ENCODE data around the gene DTYMK.
"Not testable (repeated sequence)": the region's sequence is repeated elsewhere in the genome, so short reads cannot be mapped to it uniquely, and the experiment has no call there.

The DTYMK gene, protein sequence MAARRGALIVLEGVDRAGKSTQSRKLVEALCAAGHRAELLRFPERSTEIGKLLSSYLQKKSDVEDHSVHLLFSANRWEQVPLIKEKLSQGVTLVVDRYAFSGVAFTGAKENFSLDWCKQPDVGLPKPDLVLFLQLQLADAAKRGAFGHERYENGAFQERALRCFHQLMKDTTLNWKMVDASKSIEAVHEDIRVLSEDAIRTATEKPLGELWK

DNA sequence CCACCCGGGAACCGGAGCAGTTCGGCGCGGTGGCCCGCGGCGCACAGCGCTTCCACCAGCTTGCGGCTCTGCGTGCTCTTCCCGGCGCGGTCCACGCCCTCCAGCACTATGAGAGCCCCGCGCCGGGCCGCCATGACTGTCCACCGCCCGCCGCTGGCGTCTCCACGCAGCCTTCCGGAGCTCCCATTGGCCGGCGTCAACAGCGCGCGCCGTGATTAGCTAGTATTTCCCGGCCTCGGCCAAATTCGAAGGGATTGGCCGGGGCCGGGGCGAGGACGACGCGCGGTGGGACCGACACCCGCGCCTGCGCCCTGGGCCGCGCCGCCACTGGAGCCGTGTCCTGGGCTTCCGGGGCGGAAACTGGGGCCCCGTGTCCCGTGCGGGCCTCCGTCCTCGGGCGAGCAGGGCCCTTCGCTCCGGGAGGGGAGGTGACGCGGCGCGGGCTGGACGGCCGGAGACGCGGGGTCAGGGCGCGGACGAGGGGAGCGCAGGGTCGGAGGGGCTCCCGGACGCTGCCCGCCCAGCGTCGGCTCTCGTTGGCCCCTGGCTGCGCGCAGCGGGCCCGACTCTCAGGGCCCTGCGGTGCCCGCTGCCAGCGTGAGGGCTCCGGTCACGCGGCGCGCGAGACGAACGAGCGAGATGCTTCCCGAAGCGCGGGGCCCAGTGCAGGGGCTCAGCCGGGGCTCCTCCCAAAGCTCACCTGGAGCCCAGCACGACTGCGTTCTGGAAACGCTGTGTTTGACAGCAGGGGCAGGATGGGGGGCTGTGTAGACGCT, at the start of gene DTYMK:
Gene DTYMK (minus strand): TSS at position 166 of the 776 bp plus-strand sequence. CDS start 32 bp downstream, at position 134.
- DNase-seq (ENCODE audit: low read depth, low spot score), result peak; percentile 86

DNA sequence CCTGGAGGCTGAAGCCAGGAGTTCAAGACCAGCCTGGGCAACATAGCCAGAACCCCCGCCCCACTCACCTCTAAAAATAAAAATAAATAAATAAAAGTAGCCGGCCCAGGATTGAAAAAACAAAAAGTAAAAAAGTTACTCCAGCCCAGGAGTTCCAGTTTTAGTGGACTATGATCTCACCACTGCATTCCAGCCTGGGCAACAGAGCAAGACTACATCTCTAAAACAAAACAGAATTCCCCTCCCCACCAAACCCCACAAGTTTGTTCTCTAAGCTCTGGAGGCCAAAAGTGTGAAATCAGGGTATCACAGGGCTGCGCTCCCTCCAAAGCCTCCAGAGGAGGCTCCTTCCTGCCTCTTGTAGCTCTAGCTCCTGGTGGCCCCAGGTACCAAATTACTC, 49.5 kb upstream of the DTYMK start:
- DNase-seq (ENCODE audit: low read depth, low spot score), result no peak

DNA sequence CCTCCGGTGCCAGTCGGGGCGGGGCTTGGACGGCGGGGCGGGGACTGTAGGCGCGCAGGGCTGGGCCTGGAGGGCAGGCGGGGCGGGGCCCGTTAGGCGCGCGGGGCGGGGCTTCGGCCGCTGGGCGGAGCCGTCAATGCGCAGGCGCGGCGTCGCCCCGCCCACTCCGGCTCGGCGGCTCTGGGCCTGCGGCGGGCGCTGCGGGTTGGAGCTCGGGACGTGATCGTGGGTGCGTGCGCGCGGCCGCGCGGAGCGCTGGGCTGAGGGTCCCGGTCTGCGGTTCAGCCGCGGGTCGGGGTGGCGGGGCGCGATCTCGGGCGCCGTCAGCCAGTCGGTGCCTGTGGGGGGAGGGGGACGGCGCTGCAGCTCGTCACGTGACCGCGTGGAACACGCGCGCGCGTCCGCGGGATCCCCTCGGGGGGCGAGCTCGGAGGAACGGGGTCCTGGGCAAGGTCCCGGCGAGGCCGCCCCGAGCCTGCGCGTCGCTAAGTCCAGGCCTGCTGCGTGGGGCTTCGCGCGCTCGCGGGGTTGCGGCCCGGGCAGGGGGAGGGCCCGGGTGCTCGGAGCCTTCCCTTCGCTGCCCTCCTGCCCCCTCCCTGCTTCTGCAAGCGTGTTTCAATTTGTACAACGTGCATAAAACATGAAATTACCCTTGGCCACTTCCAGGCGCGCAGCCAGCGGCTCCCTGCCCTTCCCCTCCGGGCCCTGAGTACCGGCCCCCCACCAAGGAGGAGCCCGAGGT, 48.0 kb upstream of the DTYMK start, which contains the start of gene D2HGDH:
Gene D2HGDH (plus strand): TSS at position 164 of the 742 bp plus-strand sequence. CDS start 595 bp downstream, outside the sequence.
- peak; percentile 82 for DNase-seq (ENCODE audit: low read depth, low spot score)

DNA sequence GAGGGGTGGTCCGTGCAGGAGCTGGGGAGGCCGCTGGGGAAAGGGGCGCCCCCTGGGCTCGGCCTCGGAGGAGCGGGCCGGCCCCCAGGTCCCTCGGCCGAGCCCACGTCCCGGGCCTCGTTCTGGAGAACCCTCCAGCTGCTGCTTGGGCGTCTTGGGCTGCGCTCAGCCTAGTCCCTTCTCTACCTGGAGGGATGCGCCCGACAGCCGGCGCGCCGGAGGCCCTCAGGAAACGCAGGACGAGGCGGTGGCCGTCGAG, 47.5 kb upstream of the DTYMK start:
- DNase-seq (ENCODE audit: low read depth, low spot score), result no peak

DNA sequence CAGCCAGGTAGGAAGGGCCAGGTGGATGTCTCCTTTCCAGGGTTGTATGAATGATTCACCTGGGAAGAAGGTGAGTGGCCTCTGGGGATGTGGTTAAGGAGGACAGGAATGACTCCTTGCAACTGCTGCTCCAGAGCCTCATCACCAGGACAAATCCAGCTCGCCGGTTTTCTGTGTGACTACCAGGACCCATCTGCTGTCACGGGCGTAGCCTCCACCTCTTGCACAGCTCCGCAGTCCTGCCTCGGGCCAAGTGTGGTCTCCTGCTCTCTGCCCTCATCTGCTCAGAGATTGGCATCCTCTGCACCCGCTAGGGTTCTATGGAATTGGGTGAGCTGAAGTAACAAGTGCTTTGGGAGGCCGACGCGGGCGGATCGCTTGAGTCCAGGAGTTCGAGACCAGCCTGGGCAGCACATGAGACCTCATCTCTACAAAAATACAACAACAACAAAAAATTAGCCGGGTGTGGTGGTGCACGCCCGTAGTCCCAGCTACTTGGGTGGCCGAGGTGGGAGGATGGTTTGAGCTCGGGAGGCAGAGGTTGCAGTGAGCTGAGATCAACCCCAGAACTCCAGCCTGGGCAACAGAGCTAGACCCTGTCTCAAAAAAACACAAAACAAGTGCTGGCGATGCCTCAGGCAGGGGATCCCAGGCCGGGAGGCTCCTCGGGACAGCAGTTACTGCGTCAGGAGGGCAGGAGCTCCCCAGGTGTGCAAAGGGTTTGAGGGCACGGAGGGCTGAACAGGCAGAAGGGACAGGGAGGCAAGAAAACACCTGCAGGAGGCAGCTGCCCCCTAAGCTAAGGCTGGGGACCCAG, 47.0 kb upstream of the DTYMK start:
- DNase-seq (ENCODE audit: low read depth, low spot score), result no peak

DNA sequence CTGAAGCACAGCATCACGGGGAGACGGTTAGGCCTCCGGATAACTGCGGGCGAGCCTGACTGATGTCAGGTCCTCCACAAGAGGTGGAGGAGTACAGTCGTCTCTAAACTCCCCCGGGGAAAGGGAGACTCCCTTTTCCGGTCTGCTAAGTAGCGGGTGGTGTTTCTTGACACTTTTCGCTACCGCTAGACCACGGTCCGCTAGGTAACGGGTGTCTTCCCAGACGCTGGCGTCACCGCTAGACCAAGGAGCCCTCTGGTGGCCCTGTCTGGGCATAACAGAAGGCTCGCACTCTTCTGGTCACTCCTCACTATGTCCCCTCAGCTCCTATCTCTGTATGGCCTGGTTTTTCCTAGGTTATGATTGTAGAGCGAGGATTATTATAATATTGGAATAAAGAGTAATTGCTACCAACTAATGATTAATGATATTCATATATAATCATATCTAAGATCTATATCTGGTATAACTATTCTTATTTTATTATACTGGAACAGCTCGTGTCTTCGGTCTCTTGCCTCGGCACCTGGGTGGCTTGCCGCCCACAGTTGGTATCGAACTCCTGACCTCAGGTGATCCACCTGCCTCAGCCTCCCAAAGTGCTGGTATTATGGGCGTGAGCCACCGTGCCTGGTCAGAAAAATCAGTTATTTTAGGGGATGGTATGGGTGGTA, 46.0 kb upstream of the DTYMK start:
- DNase-seq (ENCODE audit: low read depth, low spot score), result not testable (repeated sequence)

DNA sequence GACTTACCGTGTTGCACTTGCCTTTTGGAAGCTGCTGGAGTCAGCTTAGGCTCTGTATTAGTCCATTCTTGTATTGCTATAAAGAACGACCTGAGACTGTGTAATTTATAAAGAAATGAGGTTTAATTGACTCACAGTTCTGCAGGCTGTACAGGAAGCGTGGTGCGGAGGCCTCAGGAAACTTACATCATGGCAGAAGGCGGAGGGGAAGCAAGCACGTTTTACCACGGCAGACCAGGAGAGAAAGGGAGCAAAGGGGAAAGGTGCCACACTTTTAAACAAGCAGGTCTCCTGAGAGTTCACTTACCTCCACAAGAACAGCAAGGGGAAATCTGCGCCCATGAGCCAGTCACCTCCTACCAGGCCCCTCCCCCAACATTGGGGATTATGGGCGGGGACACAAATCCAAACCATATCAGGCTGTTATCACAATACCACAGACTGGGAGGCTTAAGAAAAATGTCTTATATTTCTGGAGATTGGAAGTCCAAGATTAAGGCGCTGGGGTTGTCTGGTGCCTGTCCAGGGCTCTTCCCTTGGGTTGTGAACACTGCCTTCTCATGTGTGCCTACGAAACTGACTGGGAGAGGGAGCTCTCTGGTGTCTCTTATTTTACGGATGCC, 44.2 kb upstream of the DTYMK start:
- no peak for DNase-seq (ENCODE audit: low read depth, low spot score)

DNA sequence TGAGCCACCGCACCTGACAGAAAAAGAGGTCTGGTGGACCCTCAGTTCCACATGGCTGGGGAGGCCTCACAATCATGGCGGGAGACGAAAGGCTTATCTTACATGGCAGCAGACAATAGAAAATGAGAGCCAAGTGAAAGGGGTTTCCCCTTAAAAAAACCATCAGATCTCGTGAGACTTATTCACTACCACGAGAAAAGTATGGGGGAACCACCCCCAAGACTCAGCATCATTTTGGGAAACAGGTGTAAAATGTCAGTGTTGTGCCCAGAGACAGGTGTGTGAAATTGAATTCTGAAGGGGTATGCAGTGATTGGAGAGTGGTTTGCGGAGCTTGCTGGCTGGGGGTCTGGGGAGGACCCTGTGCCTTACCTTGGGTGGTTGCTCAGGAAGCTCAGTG, 43.3 kb upstream of the DTYMK start:
- no peak for DNase-seq (ENCODE audit: low read depth, low spot score)

DNA sequence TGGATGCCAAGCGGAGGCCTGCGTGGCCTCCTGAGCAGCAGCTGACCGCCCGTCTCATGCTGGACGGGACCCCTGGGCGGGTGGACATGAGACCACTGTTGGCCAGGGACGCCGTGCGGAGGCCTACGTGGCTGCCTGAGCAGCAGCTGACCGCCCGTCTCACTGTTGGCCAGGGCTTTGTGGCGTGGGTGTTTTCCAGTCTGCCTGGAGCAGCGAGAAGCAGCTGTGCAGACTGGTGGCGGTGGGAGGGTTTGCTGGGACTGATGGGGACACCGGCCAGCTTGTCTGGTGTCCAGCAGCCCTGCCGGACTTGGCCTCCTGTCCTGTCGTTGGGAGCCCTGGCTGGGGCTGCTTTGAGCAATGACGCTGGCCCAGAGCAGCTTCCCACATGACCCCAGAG, 42.0 kb upstream of the DTYMK start:
- DNase-seq (ENCODE audit: low read depth, low spot score), result no peak

DNA sequence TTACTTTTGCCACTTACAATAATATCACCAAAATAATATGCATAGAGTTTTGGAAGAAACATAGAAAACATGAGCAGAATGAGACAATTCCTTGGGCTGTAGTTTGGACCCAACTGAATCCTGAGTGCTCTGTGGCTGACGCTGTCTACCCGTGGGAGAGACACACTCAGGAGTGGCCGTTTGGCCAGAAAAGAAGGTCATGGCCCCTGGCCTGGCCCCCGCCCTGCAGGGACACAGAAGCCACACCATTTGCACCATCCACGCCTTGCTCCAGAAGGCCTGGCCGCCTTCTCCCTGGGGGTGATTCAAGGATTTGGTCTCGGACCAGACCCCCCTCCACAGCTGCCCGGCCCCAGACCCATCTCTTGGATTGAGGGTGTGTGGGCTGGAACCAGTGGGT, 41.4 kb upstream of the DTYMK start:
- no peak for DNase-seq (ENCODE audit: low read depth, low spot score)

DNA sequence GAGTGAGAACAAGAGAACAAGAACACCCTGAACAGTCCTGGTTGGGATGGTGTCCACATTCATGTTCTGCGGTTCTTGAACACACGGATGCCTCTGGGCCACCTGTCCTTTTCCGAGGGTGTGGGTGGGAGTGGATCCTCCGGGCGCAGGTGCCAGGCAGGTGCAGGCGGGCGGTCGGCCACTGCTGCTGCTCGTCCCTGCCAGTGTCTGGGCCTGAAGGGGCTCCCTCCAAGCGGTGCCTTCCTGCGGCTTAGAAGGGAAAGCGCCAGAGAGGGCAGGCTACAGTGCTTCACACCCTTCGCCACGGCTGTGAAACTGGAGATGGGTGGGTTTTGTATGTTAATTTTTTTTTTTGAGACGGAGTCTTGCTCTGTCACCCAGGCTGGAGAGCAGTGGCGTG, 39.8 kb upstream of the DTYMK start:
- no peak for DNase-seq (ENCODE audit: low read depth, low spot score)

DNA sequence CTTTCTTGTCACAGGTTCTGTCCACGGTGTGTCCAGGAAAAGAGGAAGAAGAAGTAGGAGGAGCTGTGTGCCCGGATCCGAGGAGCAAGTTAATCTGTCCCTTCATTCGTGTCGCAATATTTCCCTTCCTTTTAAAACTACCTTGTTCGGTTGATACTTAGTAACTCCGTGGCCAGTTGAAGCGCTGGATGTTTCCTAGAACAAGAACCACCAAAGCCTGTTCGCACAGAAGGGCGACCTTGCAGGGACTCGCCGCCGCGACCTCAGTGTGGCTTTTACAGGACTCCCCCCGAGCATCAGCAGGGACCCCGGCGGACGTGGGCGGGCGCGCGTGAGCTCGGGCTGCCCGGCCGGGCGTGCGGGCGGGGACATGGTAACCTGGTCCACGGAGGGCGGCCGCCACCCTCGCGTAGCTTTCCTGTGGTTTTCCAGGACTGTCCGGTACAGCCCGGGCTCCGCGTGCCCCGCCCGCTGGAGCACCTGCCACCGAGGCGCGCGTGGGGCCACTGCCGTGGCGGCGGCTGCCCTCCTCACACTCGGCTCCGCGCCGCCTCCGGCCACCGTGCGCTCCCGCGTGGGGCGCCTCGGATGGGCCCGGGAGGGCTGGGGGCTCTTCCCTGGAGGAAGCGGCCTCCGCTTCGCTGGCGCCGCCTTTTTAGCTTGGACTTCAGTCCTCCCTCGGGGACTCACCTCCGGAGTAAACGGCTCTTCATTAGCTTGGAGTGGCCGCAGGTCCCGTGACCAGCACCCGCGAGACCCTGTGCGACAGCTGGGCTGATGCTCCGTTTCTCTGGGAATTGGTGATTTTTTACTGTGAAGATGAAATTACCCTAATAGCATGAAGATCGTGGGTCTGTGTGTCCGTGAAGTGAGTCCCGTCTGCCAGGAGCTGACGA, 38.6 kb upstream of the DTYMK start:
- no peak for DNase-seq (ENCODE audit: low read depth, low spot score)

DNA sequence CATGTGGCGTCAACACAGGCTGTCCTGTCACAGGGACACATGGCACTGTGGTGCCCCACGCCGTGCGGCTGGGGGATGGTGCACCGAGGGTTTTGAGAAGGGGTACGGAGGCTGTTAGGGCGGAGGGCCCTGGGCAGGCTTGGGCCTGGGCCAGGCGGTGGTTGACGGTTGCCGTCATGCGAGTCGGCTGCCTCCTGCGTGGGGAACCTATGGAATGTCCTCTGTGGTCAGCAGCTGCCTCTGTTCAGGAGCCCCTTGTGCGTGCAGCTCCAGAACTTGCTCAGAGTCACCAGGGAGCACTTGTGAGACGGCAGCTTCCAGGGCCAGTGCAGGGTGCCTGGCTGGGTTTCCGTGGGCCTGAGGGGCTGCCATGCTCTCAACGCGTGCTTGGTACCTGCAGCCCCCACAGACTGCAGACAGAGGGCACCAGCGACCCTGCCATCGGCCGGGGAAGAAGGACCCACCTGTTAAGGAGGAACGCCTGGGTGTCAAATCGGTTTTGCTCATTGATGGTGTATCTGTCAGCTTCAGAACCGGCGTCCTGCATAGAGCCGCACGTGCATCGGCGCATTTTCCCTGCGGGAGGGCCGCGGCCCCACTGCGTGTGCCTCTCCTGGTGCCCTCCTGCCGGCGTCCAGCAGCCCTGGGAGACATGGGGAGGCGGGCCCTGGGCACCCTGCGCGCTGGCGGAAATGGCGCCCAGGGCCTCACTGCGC, 37.8 kb upstream of the DTYMK start:
- no peak for DNase-seq (ENCODE audit: low read depth, low spot score)

DNA sequence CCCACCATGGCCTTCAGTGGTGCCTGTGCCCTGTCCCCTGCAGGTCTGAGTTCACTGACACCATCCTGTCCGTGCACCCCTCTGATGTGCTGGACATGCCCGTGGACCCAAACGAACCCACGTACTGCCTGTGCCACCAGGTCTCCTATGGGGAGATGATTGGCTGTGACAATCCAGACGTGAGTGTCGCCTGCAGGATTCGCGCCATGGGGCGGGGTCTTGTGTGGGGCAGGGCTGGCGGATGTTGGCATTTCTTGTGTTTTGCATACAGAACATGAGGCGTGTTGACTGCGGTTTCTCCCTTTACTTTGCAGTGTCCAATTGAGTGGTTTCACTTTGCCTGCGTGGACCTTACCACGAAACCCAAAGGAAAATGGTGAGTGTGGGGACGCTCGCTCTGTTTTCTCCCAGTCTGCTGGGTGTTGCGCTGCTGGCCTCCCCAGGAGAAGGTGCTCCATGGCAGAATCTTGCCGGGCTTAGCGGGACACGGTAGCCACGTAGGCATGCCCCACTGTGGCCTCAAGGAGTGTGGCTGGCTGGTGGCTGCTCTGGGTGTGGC, 36.4 kb upstream of the DTYMK start:
- DNase-seq (ENCODE audit: low read depth, low spot score), result no peak

DNA sequence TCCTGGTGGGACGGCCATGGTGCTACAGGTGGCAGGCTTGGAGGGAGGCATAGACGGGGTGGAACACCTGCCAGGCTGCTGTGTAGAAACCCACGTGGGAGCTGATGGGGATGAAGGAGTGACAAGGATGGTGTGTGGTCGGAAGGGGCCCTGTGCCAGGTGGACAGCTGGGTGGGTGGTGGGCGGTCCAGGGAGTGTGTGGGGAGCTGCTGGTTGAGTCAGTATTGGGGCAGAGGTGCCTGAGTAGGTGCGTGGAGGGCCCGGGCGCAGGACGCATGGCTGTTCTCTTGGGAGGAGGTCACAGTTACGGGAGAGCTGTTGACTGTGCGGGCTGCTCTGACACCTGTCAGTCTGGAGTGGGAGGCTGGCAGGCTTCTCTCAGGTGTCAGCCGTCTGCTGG, 35.2 kb upstream of the DTYMK start:
- DNase-seq (ENCODE audit: low read depth, low spot score), result no peak

DNA sequence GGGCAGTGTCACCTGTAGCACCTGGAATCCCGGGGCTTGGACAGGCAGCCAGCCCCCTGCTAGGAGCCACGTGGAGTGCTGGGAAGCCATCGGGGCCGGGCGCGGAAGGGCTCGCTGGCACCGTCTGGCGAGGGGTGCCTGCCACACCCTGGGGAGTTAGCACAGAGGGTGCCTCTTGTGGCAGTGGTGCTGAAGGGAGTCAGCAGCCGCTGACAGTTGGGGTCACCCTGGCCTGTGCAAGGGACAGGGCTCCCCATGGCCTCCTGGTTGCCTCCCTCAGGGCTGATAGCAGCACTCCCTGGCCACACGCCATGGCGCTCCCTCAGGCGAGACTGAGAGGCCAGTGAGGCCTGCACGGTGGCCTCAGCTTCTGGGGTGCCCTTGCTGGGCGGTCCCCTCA, 33.9 kb upstream of the DTYMK start:
- no peak for DNase-seq (ENCODE audit: low read depth, low spot score)

DNA sequence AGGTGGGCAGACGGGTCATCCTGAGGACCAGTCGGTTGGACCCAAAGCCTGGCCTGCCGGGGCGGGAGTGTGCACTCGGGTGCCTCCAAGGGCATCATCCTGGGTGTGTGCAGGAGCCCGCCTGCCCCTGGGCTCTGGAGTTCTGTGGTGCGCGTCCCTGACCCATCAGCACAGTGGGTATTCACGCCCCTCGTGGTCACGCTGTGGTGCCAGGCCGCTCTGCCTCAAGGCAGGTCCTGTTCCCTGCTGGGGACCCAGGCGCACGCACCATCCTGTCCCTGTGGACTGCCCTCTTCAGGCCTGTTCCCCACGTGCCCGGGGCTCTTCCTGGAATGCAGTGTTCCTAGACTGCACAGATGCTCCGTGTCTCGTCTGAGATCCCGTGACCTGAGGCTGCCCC, 33.5 kb upstream of the DTYMK start:
- DNase-seq (ENCODE audit: low read depth, low spot score), result no peak

DNA sequence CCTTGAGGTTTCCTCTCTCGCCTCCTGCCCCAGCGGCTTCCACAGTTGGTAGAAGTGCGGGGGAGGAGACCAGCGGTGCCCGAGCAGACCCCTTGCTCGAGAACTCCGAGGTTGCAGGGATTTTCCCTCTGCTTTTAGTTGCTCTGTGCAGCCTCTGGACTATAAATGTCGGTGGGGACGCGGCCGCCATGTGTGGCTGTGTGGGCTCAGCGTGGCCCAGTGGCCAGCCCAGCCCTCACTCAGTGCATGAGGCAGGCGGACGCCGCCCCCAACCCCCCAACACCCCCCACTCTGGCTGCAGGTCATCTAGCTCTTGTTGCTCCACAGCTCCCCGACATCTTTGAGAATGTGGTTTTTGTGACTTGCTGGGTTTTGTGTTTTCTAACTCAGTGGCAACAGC, 32.5 kb upstream of the DTYMK start:
- DNase-seq (ENCODE audit: low read depth, low spot score), result no peak

DNA sequence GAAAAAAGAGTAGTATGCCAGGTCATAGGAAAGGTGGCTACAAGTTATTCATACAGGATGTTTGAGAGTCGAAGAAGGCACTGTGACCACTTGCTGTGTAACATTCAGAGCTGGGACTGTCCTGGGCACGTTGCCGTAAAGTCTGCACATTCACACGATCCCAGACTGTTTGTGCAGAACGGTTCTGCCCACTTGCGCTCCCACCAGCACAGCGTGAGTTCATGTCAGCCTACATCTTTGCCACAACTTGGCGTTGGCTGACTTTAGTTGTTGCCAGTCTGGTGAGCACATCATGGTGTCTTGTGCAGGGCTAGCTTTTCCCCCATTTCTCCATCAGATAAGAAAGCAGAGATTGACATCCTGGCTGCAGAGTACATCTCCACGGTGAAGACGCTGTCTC, 22.3 kb upstream of the DTYMK start:
- no peak for DNase-seq (ENCODE audit: low read depth, low spot score)

All from activated naive CD8-positive, alpha-beta T cell treated with anti-CD3 and anti-CD28 coated beads, Interleukin-2, amount 50 U/mL, for 16 hours (primary cell).